Calu3 (cell line): ENCODE results near the gene DDC. TPM values are rescaled to one million over a fixed set of nuclear protein-coding genes. Genes with fewer than 3 reads are reported as not detected.

Source experiments
- BruUV-seq: library from RNA; stranded (reverse); fragments of 400-500 nt; replicated peaks from 2 replicates; lab custom pipeline; 2021; lab: Mats Ljungman, UMichigan
- CTCF ChIA-PET: fragments of 300-600 bp; sonication (Branson Sonifier 250); formaldehyde crosslinking; loops from one replicate; lab custom pipeline; 2022; ENCODE audit warnings: antibody characterized with exemption; lab: Charles Lee
- DNase-seq: peaks from one replicate; pipeline ENCODE4 v3.0.0; 2022
- H3K27ac Mint-ChIP-seq: one replicate; pipeline ENCODE4 v1.8.0; 2022; ENCODE audit warnings: mixed read lengths; ENCODE audit not compliant: unreplicated experiment
- H3K27me3 Mint-ChIP-seq: one replicate; pipeline ENCODE4 v1.8.0; 2022; ENCODE audit warnings: mixed read lengths; ENCODE audit not compliant: unreplicated experiment
- H3K36me3 Mint-ChIP-seq: one replicate; pipeline ENCODE4 v1.8.0; 2022; ENCODE audit warnings: mild to moderate bottlenecking, moderate library complexity, mixed read lengths; ENCODE audit not compliant: insufficient read depth, unreplicated experiment
- H3K4me1 Mint-ChIP-seq: one replicate; pipeline ENCODE4 v1.8.0; 2022; ENCODE audit warnings: mild to moderate bottlenecking, low read depth, mixed read lengths; ENCODE audit not compliant: unreplicated experiment
- H3K4me3 Mint-ChIP-seq: one replicate; pipeline ENCODE4 v1.8.0; 2022; ENCODE audit warnings: mild to moderate bottlenecking, low read depth, moderate library complexity, mixed read lengths; ENCODE audit not compliant: unreplicated experiment
- H3K9me3 Mint-ChIP-seq: one replicate; pipeline ENCODE4 v1.8.0; 2022; ENCODE audit warnings: low read depth, mixed read lengths; ENCODE audit not compliant: unreplicated experiment
- CTCF ChIP-seq: fragments of 200-600 bp; IDR thresholded peaks from one replicate; pipeline ENCODE4 v1.8.0; 2022; ENCODE audit warnings: antibody characterized with exemption; ENCODE audit not compliant: unreplicated experiment
- intact Hi-C: fragments of 100-400 bp; cut with micrococcal nuclease; formaldehyde crosslinking; loops from one replicate; pipeline ENCODE4 v1.10.0; 2022; ENCODE audit not compliant: unreplicated experiment
- total RNA-seq: library from RNA; stranded (reverse); gene quantifications from 2 replicates; pipeline ENCODE4 v1.2.3, GENCODE V29; 2022

Gene DDC
- total RNA-seq, 1 experiment from 2014 or later = 3.7 TPM

GRCh38 chr7:50556247-50556991 is 8.8 kb downstream of the DDC start:
- Mint-ChIP-seq H3K4me1 (no peaks in the 10 kb centered on the region), H3K27ac (no peak overlapping the region), H3K36me3 (no peaks in the 10 kb centered on the region), H3K27me3 (no peaks in the 10 kb centered on the region), H3K9me3 (no peaks in the 10 kb centered on the region), H3K4me3 (no peak overlapping the region)
- DNase-seq = no peak
- no peak for TF ChIP-seq CTCF
- no TSS peak for BruUV-seq
- CTCF ChIA-PET = no interaction called here
- intact Hi-C loops = no loop called here

GRCh38 chr7:50555594-50556140 is 9.5 kb downstream of the DDC start:
- Mint-ChIP-seq H3K4me1 (no peaks in the 10 kb centered on the region), H3K27ac (no peak overlapping the region), H3K36me3 (no peaks in the 10 kb centered on the region), H3K4me3 (no peak overlapping the region), H3K27me3 (no peaks in the 10 kb centered on the region), H3K9me3 (no peaks in the 10 kb centered on the region)
- BruUV-seq = no TSS peak
- CTCF ChIA-PET = no interaction called here
- intact Hi-C loops = no loop called here
- no peak for TF ChIP-seq CTCF
- no peak for DNase-seq

- no TSS peak for BruUV-seq
- Mint-ChIP-seq H3K36me3 (no peaks in the 10 kb centered on the region), H3K27me3 (no peaks in the 10 kb centered on the region), H3K4me1 (no peaks in the 10 kb centered on the region), H3K27ac (no peak overlapping the region), H3K4me3 (no peak overlapping the region), H3K9me3 (no peaks in the 10 kb centered on the region)
- intact Hi-C loops = no loop called here
- DNase-seq = no peak
- CTCF ChIA-PET = no interaction called here
- TF ChIP-seq CTCF = no peak
These were observed 10.5 kb downstream of the DDC start for GRCh38 chr7:50554431-50555322.

- CTCF ChIA-PET = no interaction called here
- no peak for DNase-seq
- no TSS peak for BruUV-seq
- no peak for TF ChIP-seq CTCF
- H3K36me3 Mint-ChIP-seq = no peaks in the 10 kb centered on the region
- no peak overlapping the region for H3K4me3 Mint-ChIP-seq
- intact Hi-C loops = no loop called here
- no peak overlapping the region for H3K27ac Mint-ChIP-seq
- H3K9me3 Mint-ChIP-seq = no peaks in the 10 kb centered on the region
- H3K4me1 Mint-ChIP-seq = no peaks in the 10 kb centered on the region
- no peaks in the 10 kb centered on the region for H3K27me3 Mint-ChIP-seq
These were observed 11.2 kb downstream of the DDC start for GRCh38 chr7:50553973-50554372.
